Activated B cell treated with CpG ODN at 0.5 μM for 24 hours (primary cell): Measurements from ENCODE around the gene SPATA17. TPM values are rescaled to one million over a fixed set of nuclear protein-coding genes. Genes with fewer than 3 reads are reported as not detected.

ENCODE experiments used
- ATAC-seq: fragments of 200-7000 bp; cut with Tn5 transposase; one replicate; pipeline ENCODE4 v1.10.0; 2021; ENCODE audit warnings: low read depth, mild to moderate bottlenecking, moderate library complexity
- CTCF ChIA-PET: fragments of 350-600 bp; sonication (Branson Sonifier 250); formaldehyde crosslinking; loops from one replicate; lab custom pipeline; 2021; ENCODE audit warnings: antibody characterized with exemption; lab: Charles Lee
- POLR2A ChIA-PET: fragments of 350-600 bp; sonication (Branson Sonifier 250); formaldehyde crosslinking; loops from one replicate; lab custom pipeline; 2021; ENCODE audit warnings: antibody characterized with exemption; lab: Charles Lee
- DNase-seq: peaks from one replicate; pipeline ENCODE4 v3.0.0; 2022
- H3K27ac Mint-ChIP-seq: one replicate; pipeline ENCODE4 v1.8.0; 2020; ENCODE audit warnings: mixed read lengths
- H3K27me3 Mint-ChIP-seq: one replicate; pipeline ENCODE4 v1.8.0; 2021; ENCODE audit warnings: mixed read lengths
- H3K36me3 Mint-ChIP-seq: one replicate; pipeline ENCODE4 v1.8.0; 2021; ENCODE audit warnings: low read depth, mixed read lengths
- H3K4me1 Mint-ChIP-seq: one replicate; pipeline ENCODE4 v1.8.0; 2021; ENCODE audit warnings: mixed read lengths
- H3K4me3 Mint-ChIP-seq: one replicate; pipeline ENCODE4 v1.8.0; 2020; ENCODE audit warnings: mild to moderate bottlenecking, mixed read lengths
- H3K9me3 Mint-ChIP-seq: one replicate; pipeline ENCODE4 v1.8.0; 2020; ENCODE audit warnings: mixed read lengths
- CTCF ChIP-seq: fragments of 200-600 bp; IDR thresholded peaks from one replicate; pipeline ENCODE4 v1.8.0; 2022; ENCODE audit warnings: antibody characterized with exemption, mild to moderate bottlenecking
- intact Hi-C: fragments of 100-400 bp; cut with micrococcal nuclease; formaldehyde crosslinking; loops from one replicate; pipeline ENCODE4 v1.15.1; 2024
- total RNA-seq: library from RNA; stranded (reverse); gene quantifications from 2 replicates; pipeline ENCODE4 v1.2.3, GENCODE V29; 2022

SPATA17 gene
- total RNA-seq, 1 donor from 2014 or later, result not detected

- no peak for TF ChIP-seq CTCF
- Mint-ChIP-seq H3K27me3 (no peaks in the 10 kb centered on the region), H3K27ac (no peak overlapping the region), H3K36me3 (no peaks in the 10 kb centered on the region), H3K4me1 (no peaks in the 10 kb centered on the region), H3K9me3 (no peaks in the 10 kb centered on the region), H3K4me3 (no peak overlapping the region)
- DNase-seq (no peak), ATAC-seq (no peak)
- intact Hi-C loops, result no loop called here
- CTCF ChIA-PET, result no interaction called here
- POLR2A ChIA-PET, result no interaction called here
Observed at GRCh38 chr1:217876401-217876800, 245.3 kb downstream of the SPATA17 start.

GRCh38 chr1:217876896-217877295, 245.8 kb downstream of the SPATA17 start:
- no peaks in the 10 kb centered on the region for H3K36me3 Mint-ChIP-seq
- DNase-seq, result no peak
- POLR2A ChIA-PET, result no interaction called here
- no peaks in the 10 kb centered on the region for H3K27me3 Mint-ChIP-seq
- intact Hi-C loops, result no loop called here
- no peak overlapping the region for H3K27ac Mint-ChIP-seq
- H3K9me3 Mint-ChIP-seq, result no peaks in the 10 kb centered on the region
- no peaks in the 10 kb centered on the region for H3K4me1 Mint-ChIP-seq
- ATAC-seq, result no peak
- TF ChIP-seq CTCF, result no peak
- no peak overlapping the region for H3K4me3 Mint-ChIP-seq
- CTCF ChIA-PET, result no interaction called here

- TF ChIP-seq CTCF, result no peak
- Mint-ChIP-seq H3K4me1 (no peaks in the 10 kb centered on the region), H3K27me3 (no peaks in the 10 kb centered on the region), H3K27ac (no peak overlapping the region), H3K9me3 (no peaks in the 10 kb centered on the region), H3K36me3 (no peaks in the 10 kb centered on the region), H3K4me3 (no peak overlapping the region)
- DNase-seq (no peak), ATAC-seq (no peak)
- CTCF ChIA-PET, result no interaction called here
- intact Hi-C loops, result no loop called here
- POLR2A ChIA-PET, result no interaction called here
Observed at GRCh38 chr1:217881131-217881543, 250.0 kb downstream of the SPATA17 start.

GRCh38 chr1:217881607-217882332, 250.6 kb downstream of the SPATA17 start:
- CTCF ChIA-PET, result no interaction called here
- H3K4me3 Mint-ChIP-seq, result no peak overlapping the region
- no peak for DNase-seq
- H3K9me3 Mint-ChIP-seq, result no peaks in the 10 kb centered on the region
- POLR2A ChIA-PET, result no interaction called here
- no peaks in the 10 kb centered on the region for H3K4me1 Mint-ChIP-seq
- no peaks in the 10 kb centered on the region for H3K27me3 Mint-ChIP-seq
- intact Hi-C loops, result no loop called here
- no peak for TF ChIP-seq CTCF
- H3K36me3 Mint-ChIP-seq, result no peaks in the 10 kb centered on the region
- ATAC-seq, result no peak
- no peak overlapping the region for H3K27ac Mint-ChIP-seq

- ChIA-PET POLR2A (no interaction called here), CTCF (no interaction called here)
- Mint-ChIP-seq H3K36me3 (no peaks in the 10 kb centered on the region), H3K27me3 (no peaks in the 10 kb centered on the region), H3K4me3 (no peak overlapping the region), H3K4me1 (no peaks in the 10 kb centered on the region), H3K27ac (no peak overlapping the region), H3K9me3 (no peaks in the 10 kb centered on the region)
- intact Hi-C loops, result no loop called here
- no peak for DNase-seq
- ATAC-seq, result no peak
- no peak for TF ChIP-seq CTCF
Observed at GRCh38 chr1:217885181-217885580, 254.0 kb downstream of the SPATA17 start.
